ENCODE results near the gene DPH1.

GRCh38 chr17:2043785-2044184 lies 13.8 kb downstream of the DPH1 start:
- TF ChIP-seq CTCF (IDR thresholded peaks at IDR 0.05): no peak
- TF ChIP-seq POLR2AphosphoS5 (IDR thresholded peaks at IDR 0.05; ENCODE audit: insufficient read depth in 1 of 2, low read depth in 1 of 2): no peak

Data from vagina (tissue), 2 donors.